Measurements from ENCODE around the gene NTHL1.

NTHL1 gene

DNA sequence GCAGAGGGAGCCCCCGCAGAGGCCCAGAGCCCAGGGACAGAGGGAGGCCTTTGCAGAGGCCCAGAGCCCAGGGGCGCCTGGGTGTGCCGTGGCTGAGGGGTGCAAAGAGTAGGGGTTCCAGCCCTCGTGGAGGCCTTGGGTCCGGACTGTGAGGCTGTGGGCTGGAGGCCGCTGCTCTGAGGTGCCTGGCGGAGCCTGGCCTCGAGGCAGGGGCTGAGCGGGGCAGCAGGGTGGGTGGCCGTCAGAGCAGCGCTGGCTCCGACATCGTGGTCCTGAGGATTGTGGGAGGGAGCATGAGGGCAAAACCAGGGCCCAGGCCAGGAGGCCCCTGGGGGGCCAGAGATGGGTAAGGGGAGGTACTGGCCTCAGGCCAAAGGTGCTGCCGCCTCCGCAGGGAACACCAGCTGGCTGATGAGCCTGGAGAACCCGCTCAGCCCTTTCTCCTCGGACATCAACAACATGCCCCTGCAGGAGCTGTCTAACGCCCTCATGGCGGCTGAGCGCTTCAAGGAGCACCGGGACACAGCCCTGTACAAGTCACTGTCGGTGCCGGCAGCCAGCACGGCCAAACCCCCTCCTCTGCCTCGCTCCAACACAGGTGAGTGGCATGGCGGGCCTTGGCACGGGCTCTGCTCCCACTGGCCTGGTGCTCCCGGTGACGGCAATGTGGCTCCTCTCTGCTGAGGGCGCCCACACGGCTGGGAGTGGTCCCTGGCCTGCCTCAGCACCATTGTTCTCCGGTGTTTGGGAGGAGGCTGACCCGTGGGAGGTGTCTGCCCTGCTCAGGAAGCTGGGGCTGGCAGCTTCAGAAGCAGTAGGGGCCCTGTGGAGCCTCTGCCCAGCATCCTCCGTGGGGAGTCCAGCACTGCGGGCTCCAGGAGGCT, 33.8 kb upstream of the NTHL1 start:
- TF ChIP-seq JUND (IDR thresholded peaks at IDR 0.05; ENCODE audit: low read depth): no peak
- in situ Hi-C loops (cut with HindIII; ENCODE audit: low pct_unique_long_range_greater_than_20kb, low sequenced_read_pairs): no loop called here
- no peak for DNase-seq (ENCODE audit: low read depth in 1 of 2, low spot score in 1 of 2)

DNA sequence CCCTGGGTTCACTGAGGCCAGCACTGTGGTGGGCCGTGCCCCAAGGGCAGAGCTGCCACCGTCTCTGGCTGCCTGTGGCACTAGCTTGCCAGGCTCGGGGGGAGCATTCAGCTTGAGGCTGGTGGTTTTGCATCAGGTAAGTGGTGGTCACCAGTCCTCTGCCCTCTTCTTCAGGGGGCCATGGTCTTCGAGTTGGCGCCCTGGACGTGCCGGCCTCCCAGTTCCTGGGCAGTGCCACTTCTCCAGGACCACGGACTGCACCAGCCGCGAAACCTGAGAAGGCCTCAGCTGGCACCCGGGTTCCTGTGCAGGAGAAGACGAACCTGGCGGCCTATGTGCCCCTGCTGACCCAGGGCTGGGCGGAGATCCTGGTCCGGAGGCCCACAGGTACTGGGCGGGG, 32.4 kb upstream of the NTHL1 start:
- no peak for DNase-seq (ENCODE audit: low read depth in 1 of 2, low spot score in 1 of 2)

DNA sequence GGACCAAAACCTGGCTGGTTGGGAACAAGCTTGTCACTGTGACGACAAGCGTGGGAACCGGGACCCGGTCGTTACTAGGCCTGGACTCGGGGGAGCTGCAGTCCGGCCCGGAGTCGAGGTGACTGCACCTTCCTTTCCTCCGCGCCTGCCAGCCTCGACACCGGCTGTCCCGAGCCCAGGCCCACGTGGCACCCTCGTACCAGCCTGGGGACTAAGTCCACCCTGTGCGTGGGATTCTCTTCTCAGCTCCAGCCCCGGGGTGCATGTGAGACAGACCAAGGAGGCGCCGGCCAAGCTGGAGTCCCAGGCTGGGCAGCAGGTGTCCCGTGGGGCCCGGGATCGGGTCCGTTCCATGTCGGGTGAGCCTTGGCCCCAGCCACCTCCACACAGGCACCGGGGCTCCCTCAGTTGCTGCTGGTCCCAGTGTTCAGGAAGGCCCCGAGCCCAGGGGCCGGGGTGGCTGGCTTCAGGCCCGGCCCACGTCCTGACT, 31.7 kb upstream of the NTHL1 start:
- no peak for DNase-seq (ENCODE audit: low read depth in 1 of 2, low spot score in 1 of 2)
- in situ Hi-C loops (cut with HindIII; ENCODE audit: low pct_unique_long_range_greater_than_20kb, low sequenced_read_pairs): no loop called here
- TF ChIP-seq JUND (IDR thresholded peaks at IDR 0.05; ENCODE audit: low read depth): no peak

More for the DNA sequence above, 32.4 kb upstream of the NTHL1 start:
- no peak for TF ChIP-seq JUND (IDR thresholded peaks at IDR 0.05; ENCODE audit: low read depth)
- in situ Hi-C loops (cut with HindIII; ENCODE audit: low pct_unique_long_range_greater_than_20kb, low sequenced_read_pairs): no loop called here

DNA sequence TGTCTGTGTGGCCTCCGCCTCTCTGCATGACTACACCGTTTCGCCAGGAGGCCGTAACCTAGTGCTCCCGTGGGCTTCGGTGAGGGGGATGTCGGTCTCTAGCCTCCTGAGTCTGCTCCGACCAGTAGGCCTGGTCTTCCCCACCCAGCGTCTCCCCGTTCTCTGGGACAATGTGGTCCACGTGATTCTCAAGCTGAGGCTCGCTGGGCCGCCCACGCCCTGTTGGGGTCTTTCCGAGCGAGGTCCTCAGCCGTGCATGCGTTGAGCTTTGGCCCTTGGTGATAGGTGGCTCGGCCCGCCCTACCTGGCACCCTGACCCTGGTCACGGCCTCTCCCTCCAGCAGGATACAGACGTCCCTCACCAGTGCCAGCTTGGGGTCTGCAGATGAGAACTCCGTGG, 31.1 kb upstream of the NTHL1 start:
- in situ Hi-C loops (cut with HindIII; ENCODE audit: low pct_unique_long_range_greater_than_20kb, low sequenced_read_pairs): no loop called here
- no peak for TF ChIP-seq JUND (IDR thresholded peaks at IDR 0.05; ENCODE audit: low read depth)
- no peak for DNase-seq (ENCODE audit: low read depth in 1 of 2, low spot score in 1 of 2)

DNA sequence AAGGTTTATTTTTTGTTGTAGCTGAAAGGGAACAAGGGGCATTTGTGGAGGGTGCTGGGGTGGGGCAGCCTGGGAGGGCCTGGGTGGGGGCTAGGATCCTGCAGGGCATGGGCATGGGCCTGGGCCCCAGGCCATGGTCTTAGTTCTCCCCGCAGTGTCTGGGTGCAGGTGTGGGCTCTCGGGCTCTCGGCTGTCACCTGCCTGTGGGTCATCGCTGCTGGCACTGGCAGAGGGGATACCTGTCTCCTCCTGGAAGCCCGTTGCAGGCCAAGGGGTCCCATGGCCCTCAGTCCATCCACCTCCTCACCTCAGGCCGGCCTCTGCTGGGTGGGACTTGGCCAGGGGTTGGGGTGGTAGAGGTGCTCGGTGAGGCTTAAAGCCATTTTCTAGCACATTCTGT, 30.5 kb upstream of the NTHL1 start:
- no peak for DNase-seq (ENCODE audit: low read depth in 1 of 2, low spot score in 1 of 2)
- in situ Hi-C loops (cut with HindIII; ENCODE audit: low pct_unique_long_range_greater_than_20kb, low sequenced_read_pairs): no loop called here
- TF ChIP-seq JUND (IDR thresholded peaks at IDR 0.05; ENCODE audit: low read depth): no peak

DNA sequence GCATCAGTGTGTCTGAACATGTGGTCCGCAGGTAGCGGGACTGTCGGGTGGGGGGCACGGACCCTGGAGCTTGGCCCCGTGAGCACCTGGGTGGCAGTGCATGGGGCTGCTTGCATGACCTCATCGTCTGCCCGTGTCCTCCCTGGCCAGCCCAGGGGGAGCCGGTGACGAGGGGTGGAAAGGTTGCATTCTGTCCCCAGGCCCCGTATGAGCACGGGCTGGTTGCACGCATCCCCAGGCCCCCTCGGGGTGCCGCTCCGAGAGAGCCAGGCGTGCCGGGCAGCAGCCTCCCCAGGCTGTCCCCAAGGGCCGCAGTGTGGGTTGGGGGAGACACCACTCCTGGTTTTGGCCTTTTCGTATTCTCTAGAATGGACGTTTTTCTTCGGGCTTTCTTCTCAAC, 30.1 kb upstream of the NTHL1 start:
- in situ Hi-C loops (cut with HindIII; ENCODE audit: low pct_unique_long_range_greater_than_20kb, low sequenced_read_pairs): no loop called here
- DNase-seq (ENCODE audit: low read depth in 1 of 2, low spot score in 1 of 2): no peak
- TF ChIP-seq JUND (IDR thresholded peaks at IDR 0.05; ENCODE audit: low read depth): no peak

DNA sequence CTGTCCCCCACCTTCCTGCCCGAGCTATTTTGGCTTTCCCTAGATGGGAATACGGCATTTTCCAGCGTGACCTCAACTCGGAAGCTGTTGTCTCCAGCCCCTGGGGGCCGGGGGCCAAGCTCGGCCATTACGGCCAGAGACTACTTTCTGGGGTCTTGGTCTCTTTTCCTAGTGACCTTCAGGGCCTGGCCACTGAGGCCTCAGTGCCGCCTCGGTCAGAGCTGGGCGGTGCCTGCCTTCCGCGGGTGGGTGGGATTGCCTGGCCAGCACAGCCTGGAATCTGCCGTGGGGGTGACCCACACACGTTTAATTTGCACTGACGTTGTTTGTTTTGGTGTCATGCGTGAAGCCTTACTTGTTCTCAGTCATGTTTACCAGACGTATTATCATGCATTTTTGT, 29.4 kb upstream of the NTHL1 start:
- in situ Hi-C loops (cut with HindIII; ENCODE audit: low pct_unique_long_range_greater_than_20kb, low sequenced_read_pairs): no loop called here
- TF ChIP-seq JUND (IDR thresholded peaks at IDR 0.05; ENCODE audit: low read depth): no peak

DNA sequence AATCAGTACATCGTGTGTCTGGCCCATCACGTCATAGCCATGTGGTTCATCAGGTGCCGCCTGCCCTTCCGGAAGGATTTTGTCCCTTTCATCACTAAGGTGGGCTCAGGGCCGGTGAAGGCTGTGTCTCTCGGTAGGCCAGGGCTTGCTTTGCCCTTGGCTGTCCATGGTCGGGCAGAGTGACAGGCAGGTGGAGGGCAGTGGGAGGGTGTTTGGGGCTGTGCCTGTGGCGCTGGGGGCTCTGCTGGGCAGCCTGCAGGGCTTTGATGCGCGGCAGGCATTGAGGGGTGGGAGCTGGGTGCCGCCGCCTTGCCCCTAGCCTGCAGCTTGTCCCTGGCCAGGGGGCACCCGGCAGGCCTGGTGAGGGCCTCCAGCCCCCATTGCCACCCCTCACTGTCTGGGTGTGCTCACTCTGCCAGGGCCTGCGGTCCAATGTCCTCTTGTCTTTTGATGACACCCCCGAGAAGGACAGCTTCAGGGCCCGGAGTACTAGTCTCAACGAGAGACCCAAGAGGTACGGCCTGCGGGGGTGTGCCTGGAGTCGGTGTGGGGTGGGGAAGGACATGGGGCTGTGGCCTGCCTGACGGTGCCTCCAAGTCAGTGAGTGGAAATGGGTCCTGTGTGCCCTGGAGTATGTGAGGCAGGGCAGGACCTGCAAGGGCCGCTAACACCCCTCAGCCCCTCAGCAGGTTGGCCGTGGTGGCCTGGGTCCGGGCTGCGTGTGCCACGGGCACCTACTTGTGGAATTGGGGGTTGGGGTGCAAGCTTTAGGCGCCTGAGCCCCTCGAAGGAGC, 28.6 kb upstream of the NTHL1 start:
- TF ChIP-seq JUND (IDR thresholded peaks at IDR 0.05; ENCODE audit: low read depth): no peak
- in situ Hi-C loops (cut with HindIII; ENCODE audit: low pct_unique_long_range_greater_than_20kb, low sequenced_read_pairs): no loop called here
- no peak for DNase-seq (ENCODE audit: low read depth in 1 of 2, low spot score in 1 of 2)

More for the DNA sequence above, 29.4 kb upstream of the NTHL1 start:
- DNase-seq (ENCODE audit: low read depth in 1 of 2, low spot score in 1 of 2): no peak

DNA sequence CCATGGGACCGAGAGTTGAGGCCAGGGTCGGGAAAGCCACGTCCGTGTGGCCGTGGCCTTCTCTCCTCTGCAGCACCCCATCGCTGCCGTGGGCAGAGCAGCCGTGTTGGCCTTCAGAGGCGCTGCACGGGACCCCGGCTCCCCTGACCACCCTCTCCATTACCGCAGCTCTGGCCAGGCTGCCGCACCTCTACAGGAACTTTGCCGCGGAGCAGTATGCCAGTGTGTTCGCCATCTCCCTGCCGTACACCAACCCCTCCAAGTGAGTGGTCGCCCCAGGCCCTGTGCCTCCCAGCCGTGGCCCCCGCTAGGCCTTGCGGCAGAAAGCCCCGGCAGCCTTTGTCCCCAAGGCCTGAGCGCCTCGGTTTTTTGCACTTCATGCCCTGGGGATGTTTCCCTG, 28.0 kb upstream of the NTHL1 start:
- in situ Hi-C loops (cut with HindIII; ENCODE audit: low pct_unique_long_range_greater_than_20kb, low sequenced_read_pairs): no loop called here
- no peak for TF ChIP-seq JUND (IDR thresholded peaks at IDR 0.05; ENCODE audit: low read depth)
- DNase-seq (ENCODE audit: low read depth in 1 of 2, low spot score in 1 of 2): no peak

DNA sequence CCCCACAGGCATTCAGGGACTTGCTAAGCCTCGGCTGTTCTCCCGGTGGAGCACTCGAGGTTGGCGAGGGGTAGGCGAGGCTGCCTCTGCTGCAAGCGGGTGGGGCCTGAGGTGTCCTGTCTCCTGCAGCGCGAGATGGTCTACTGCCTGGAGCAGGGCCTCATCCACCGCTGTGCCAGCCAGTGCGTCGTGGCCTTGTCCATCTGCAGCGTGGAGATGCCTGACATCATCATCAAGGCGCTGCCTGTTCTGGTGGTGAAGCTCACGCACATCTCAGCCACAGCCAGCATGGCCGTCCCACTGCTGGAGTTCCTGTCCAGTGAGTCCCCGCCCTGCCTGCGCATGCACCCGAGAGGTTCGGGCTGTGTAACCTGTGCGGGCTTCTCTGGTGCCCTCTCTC, 26.4 kb upstream of the NTHL1 start:
- in situ Hi-C loops (cut with HindIII; ENCODE audit: low pct_unique_long_range_greater_than_20kb, low sequenced_read_pairs): no loop called here
- no peak for DNase-seq (ENCODE audit: low read depth in 1 of 2, low spot score in 1 of 2)
- TF ChIP-seq JUND (IDR thresholded peaks at IDR 0.05; ENCODE audit: low read depth): no peak

DNA sequence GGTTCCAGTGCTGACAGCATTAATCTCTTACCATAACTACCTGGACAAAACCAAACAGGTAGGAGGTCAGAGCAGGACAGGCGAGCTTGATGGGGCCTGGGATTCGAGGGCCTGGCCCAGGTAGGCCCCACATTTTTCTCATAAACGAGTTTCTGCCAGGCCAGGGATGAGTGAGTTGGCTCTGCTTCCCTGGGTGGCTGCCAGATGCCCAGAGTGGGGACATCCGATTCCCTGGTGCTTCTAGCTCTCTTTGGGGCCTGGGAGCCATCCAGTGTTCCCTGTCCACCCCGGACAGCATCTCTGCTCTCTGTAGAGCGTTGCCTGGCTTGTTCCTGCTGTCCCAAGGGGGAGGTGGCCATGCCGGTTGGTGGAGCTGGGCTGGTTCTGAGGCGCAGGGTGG, 25.3 kb upstream of the NTHL1 start:
- DNase-seq (ENCODE audit: low read depth in 1 of 2, low spot score in 1 of 2): no peak
- in situ Hi-C loops (cut with HindIII; ENCODE audit: low pct_unique_long_range_greater_than_20kb, low sequenced_read_pairs): no loop called here
- no peak for TF ChIP-seq JUND (IDR thresholded peaks at IDR 0.05; ENCODE audit: low read depth)

DNA sequence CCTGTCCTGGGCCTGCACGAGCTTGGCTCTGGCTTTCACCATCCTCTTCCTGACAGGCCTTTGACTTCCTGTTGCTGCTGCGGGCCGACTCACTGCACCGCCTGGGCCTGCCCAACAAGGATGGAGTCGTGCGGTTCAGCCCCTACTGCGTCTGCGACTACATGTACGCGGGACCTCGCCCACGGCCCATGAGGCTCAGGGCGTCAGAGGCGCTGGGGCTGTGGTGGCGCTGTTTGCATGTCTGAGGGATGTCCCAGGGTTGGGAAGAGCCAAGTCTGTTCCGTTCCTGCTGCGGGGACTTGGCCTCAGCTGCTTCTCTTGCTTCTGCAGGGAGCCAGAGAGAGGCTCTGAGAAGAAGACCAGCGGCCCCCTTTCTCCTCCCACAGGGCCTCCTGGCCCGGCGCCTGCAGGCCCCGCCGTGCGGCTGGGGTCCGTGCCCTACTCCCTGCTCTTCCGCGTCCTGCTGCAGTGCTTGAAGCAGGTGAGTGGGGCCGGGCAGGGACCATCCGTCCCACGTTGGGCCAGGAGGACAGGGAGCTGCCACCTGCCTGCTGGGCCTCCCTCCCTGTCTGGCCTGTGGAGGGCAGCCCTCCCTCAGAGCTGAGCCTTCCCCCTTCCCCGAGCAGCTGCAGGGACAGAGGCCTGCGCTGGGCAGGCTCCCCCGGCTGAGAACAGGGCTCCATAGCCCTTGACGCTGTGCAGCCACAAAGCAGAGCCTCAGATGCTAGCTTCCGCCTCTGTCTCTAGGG, 24.0 kb upstream of the NTHL1 start:
- DNase-seq (ENCODE audit: low read depth in 1 of 2, low spot score in 1 of 2): no peak
- no peak for TF ChIP-seq JUND (IDR thresholded peaks at IDR 0.05; ENCODE audit: low read depth)
- in situ Hi-C loops (cut with HindIII; ENCODE audit: low pct_unique_long_range_greater_than_20kb, low sequenced_read_pairs): no loop called here
